Fibroblast of mammary gland (primary cell): ENCODE data around the gene GRID2.

ENCODE experiments used
- DNase-seq: peaks from one replicate; pipeline ENCODE4 v3.0.0-alpha.2; 2010; ENCODE audit warnings: low read depth
- H3K4me3 ChIP-seq: 2 replicates; pipeline ENCODE4 v1.5.1; 2011; ENCODE audit warnings: low read depth, mild to moderate bottlenecking, low read length, moderate library complexity; ENCODE audit not compliant: control insufficient read depth
- CTCF ChIP-seq: conservative IDR thresholded peaks from 2 replicates; pipeline ENCODE4 v1.5.1; 2011; ENCODE audit warnings: low read depth, low read length, inconsistent platforms; ENCODE audit not compliant: control insufficient read depth, insufficient read depth

GRID2 gene

GRCh38 chr4:93700571-93700970 is 1396.8 kb downstream of the GRID2 start:
- no peak overlapping the region for H3K4me3 ChIP-seq
- no peak for DNase-seq
- no peak for TF ChIP-seq CTCF

- no peak overlapping the region for H3K4me3 ChIP-seq
- DNase-seq, result no peak
- no peak for TF ChIP-seq CTCF
These were observed 1406.5 kb downstream of the GRID2 start for GRCh38 chr4:93710101-93710846.

- DNase-seq, result no peak
- H3K4me3 ChIP-seq, result no peak overlapping the region
- no peak for TF ChIP-seq CTCF
These were observed 1407.2 kb downstream of the GRID2 start for GRCh38 chr4:93710847-93711430.

GRCh38 chr4:93718233-93718632 is 1414.5 kb downstream of the GRID2 start:
- TF ChIP-seq CTCF, result no peak
- no peak for DNase-seq
- no peak overlapping the region for H3K4me3 ChIP-seq

GRCh38 chr4:93719552-93719951 is 1415.8 kb downstream of the GRID2 start:
- no peak for TF ChIP-seq CTCF
- H3K4me3 ChIP-seq, result no peak overlapping the region
- no peak for DNase-seq

- no peak overlapping the region for H3K4me3 ChIP-seq
- no peak for TF ChIP-seq CTCF
- DNase-seq, result no peak
These were observed 1418.7 kb downstream of the GRID2 start for GRCh38 chr4:93722446-93722845.
